ENCODE results near the gene ZNF777. TPM values are rescaled to one million over a fixed set of nuclear protein-coding genes. Genes with fewer than 3 reads are reported as not detected.

Gene ZNF777
- total RNA-seq, 1 donor from 2014 or later, result 6.6 TPM

GRCh38 chr7:149478754-149479153 is 17.9 kb upstream of the ZNF777 start:
- FAIRE-seq (no peak), DNase-seq (ENCODE audit: low read depth) (no peak)
- Histone ChIP-seq H3K36me3 (ENCODE audit: control insufficient read depth, insufficient read depth, low read length) (peaks cover 17% of the 10 kb centered on the region), H3K27me3 (ENCODE audit: control insufficient read depth, insufficient read depth, low read length) (no peaks in the 10 kb centered on the region), H3K4me3 (ENCODE audit: low read depth, low read length) (no peak overlapping the region)
- no peak for TF ChIP-seq CTCF (IDR thresholded peaks at IDR 0.05; ENCODE audit: insufficient read depth, low read length, severe bottlenecking)

GRCh38 chr7:149477494-149478443 is 16.9 kb upstream of the ZNF777 start:
- Histone ChIP-seq H3K36me3 (ENCODE audit: control insufficient read depth, insufficient read depth, low read length) (peaks cover 24% of the 10 kb centered on the region), H3K27me3 (ENCODE audit: control insufficient read depth, insufficient read depth, low read length) (no peaks in the 10 kb centered on the region), H3K4me3 (ENCODE audit: low read depth, low read length) (no peak overlapping the region)
- FAIRE-seq, result no peak
- no peak for TF ChIP-seq CTCF (IDR thresholded peaks at IDR 0.05; ENCODE audit: insufficient read depth, low read length, severe bottlenecking)
- DNase-seq (ENCODE audit: low read depth), result no peak

GRCh38 chr7:149476791-149477190 is 15.9 kb upstream of the ZNF777 start:
- no peaks in the 10 kb centered on the region for H3K27me3 ChIP-seq (ENCODE audit: control insufficient read depth, insufficient read depth, low read length)
- FAIRE-seq (no peak), DNase-seq (ENCODE audit: low read depth) (no peak)
- H3K36me3 ChIP-seq (ENCODE audit: control insufficient read depth, insufficient read depth, low read length), result peaks cover 24% of the 10 kb centered on the region
- TF ChIP-seq CTCF (IDR thresholded peaks at IDR 0.05; ENCODE audit: insufficient read depth, low read length, severe bottlenecking), result no peak
- no peak overlapping the region for H3K4me3 ChIP-seq (ENCODE audit: low read depth, low read length)

GRCh38 chr7:149475121-149476045 is 14.5 kb upstream of the ZNF777 start:
- TF ChIP-seq CTCF (IDR thresholded peaks at IDR 0.05; ENCODE audit: insufficient read depth, low read length, severe bottlenecking), result no peak
- Histone ChIP-seq H3K36me3 (ENCODE audit: control insufficient read depth, insufficient read depth, low read length) (peaks cover 27% of the 10 kb centered on the region), H3K27me3 (ENCODE audit: control insufficient read depth, insufficient read depth, low read length) (no peaks in the 10 kb centered on the region), H3K4me3 (ENCODE audit: low read depth, low read length) (no peak overlapping the region)
- FAIRE-seq, result no peak
- no peak for DNase-seq (ENCODE audit: low read depth)

- H3K36me3 ChIP-seq (ENCODE audit: control insufficient read depth, insufficient read depth, low read length), result peaks cover 27% of the 10 kb centered on the region
- H3K4me3 ChIP-seq (ENCODE audit: low read depth, low read length), result no peak overlapping the region
- DNase-seq (ENCODE audit: low read depth) (no peak), FAIRE-seq (no peak)
- no peak for TF ChIP-seq CTCF (IDR thresholded peaks at IDR 0.05; ENCODE audit: insufficient read depth, low read length, severe bottlenecking)
- H3K27me3 ChIP-seq (ENCODE audit: control insufficient read depth, insufficient read depth, low read length), result no peaks in the 10 kb centered on the region
These were observed 13.7 kb upstream of the ZNF777 start for GRCh38 chr7:149474309-149475120.
